Lower leg skin (tissue), 3 donors: ENCODE data around the gene MB21D2.

ENCODE experiments used
- POLR2A ChIP-seq, 2 donors: fragments of 450-650 bp; IDR thresholded peaks; one replicate each; pipeline ENCODE4 v1.6.1; 2016 to 2017; ENCODE audit warnings: antibody characterized with exemption in 2 of 2, mild to moderate bottlenecking in 1 of 2, moderate library complexity in 1 of 2
- TF ChIP-seq, protein P1 (sequence below), 3 donors: fragments of 450-650 bp; IDR thresholded peaks; one replicate each; pipeline ENCODE4 v1.5.1; 2016; ENCODE audit warnings: antibody characterized with exemption in 3 of 3, mild to moderate bottlenecking in 3 of 3, moderate library complexity in 2 of 3

DNA sequence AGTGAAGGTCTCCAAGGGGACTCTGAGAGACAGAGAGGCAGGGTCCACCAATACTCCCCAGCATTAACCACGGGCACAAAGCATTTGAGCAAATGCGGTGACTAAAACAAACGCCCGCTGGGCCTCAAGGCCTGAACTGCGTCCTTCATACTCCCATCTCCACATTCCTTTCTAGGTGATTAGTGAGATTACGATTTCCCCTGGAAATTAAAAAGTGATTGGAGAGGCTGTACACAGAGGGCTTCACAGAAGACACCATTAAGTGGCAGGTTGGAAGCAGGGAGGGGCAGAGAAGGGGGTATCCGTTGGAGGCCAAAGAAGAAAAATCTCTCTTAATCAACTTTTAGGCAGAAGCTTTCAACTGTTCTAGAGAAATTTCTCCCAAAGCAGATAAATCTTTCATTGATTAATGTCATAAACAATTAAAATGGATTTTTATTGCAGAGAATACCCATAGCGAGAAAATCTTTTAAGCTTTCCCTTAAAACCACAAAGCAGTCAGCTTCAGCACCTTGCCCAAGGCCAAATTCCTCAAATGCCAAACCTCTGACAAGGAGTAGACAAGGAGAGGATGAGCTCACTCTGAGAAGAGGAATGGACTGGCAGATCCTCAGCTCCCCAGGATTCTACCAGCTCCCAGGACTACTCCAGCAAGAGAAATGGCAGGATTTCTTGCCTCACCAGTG, 38.2 kb downstream of the MB21D2 start:
- TF ChIP-seq, protein P1, sequence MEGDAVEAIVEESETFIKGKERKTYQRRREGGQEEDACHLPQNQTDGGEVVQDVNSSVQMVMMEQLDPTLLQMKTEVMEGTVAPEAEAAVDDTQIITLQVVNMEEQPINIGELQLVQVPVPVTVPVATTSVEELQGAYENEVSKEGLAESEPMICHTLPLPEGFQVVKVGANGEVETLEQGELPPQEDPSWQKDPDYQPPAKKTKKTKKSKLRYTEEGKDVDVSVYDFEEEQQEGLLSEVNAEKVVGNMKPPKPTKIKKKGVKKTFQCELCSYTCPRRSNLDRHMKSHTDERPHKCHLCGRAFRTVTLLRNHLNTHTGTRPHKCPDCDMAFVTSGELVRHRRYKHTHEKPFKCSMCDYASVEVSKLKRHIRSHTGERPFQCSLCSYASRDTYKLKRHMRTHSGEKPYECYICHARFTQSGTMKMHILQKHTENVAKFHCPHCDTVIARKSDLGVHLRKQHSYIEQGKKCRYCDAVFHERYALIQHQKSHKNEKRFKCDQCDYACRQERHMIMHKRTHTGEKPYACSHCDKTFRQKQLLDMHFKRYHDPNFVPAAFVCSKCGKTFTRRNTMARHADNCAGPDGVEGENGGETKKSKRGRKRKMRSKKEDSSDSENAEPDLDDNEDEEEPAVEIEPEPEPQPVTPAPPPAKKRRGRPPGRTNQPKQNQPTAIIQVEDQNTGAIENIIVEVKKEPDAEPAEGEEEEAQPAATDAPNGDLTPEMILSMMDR (IDR thresholded peaks at IDR 0.05): no peak
- TF ChIP-seq POLR2A (IDR thresholded peaks at IDR 0.05): no peak
